ENCODE results near the gene KCTD8. TPM values are rescaled to one million over a fixed set of nuclear protein-coding genes. Genes with fewer than 3 reads are reported as not detected.

Gene KCTD8
- total RNA-seq, 1 experiment from 2014 or later = 3.8 TPM

DNA sequence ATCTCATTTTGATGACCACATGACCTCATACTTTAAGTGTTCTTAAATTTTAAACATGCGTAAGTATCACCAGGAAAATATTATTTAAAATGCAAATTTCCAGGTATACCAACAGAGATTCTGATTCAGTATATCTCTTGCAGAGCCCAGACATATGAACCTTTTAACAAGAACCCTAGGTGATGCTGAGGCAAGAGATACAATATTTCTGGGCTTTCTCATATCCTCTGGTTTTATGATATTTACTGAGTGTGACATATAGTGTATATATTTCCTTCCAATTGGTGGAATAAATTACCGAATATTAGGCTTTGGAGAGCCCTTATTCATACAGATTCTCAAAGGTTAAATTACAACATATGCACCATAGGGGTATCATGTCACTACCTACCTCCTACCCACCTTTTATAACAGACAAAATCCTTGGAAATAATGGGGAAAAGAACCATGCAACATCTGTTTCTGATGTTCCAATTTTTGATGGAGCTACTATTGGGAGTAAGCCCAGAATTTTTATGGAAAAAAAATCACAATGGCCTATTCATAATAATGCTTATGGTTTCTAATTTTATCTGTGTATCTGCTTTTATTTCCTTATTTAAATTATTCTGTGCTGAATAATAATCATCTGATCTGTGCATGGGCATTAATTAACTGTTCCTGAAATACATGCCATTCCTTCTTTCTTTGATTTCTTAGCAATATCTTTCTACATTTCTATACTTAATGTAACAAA, 27.1 kb downstream of the KCTD8 start:
- ATAC-seq = no peak
- TF ChIP-seq EMX1 (CRISPR knock-in tag; IDR thresholded peaks at IDR 0.05) (no peak), CBFB (CRISPR knock-in tag; IDR thresholded peaks at IDR 0.05; ENCODE audit: low read depth) (no peak), ZNF317 (CRISPR knock-in tag; IDR thresholded peaks at IDR 0.05; ENCODE audit: borderline replicate concordance, low read depth) (no peak), ZNF512 (CRISPR knock-in tag; IDR thresholded peaks at IDR 0.05; ENCODE audit: borderline replicate concordance) (no peak), ESRRA (CRISPR knock-in tag; IDR thresholded peaks at IDR 0.05; ENCODE audit: borderline replicate concordance) (no peak), ZBTB43 (CRISPR knock-in tag; IDR thresholded peaks at IDR 0.05) (no peak), ATF6 (CRISPR knock-in tag; IDR thresholded peaks at IDR 0.05) (no peak), NR2C2 (CRISPR knock-in tag; IDR thresholded peaks at IDR 0.05) (no peak), TCF7 (CRISPR knock-in tag; IDR thresholded peaks at IDR 0.05; ENCODE audit: low read depth) (no peak), ZNF396 (CRISPR knock-in tag; IDR thresholded peaks at IDR 0.05; ENCODE audit: borderline replicate concordance) (no peak), FOXJ3 (CRISPR knock-in tag; IDR thresholded peaks at IDR 0.05; ENCODE audit: borderline replicate concordance) (no peak), FOXP1 (CRISPR knock-in tag; IDR thresholded peaks at IDR 0.05; ENCODE audit: borderline replicate concordance) (no peak), ZSCAN18 (CRISPR knock-in tag; IDR thresholded peaks at IDR 0.05) (no peak), SMAD3 (CRISPR knock-in tag; IDR thresholded peaks at IDR 0.05; ENCODE audit: borderline replicate concordance) (no peak)
- TF ChIP-seq, protein P1, sequence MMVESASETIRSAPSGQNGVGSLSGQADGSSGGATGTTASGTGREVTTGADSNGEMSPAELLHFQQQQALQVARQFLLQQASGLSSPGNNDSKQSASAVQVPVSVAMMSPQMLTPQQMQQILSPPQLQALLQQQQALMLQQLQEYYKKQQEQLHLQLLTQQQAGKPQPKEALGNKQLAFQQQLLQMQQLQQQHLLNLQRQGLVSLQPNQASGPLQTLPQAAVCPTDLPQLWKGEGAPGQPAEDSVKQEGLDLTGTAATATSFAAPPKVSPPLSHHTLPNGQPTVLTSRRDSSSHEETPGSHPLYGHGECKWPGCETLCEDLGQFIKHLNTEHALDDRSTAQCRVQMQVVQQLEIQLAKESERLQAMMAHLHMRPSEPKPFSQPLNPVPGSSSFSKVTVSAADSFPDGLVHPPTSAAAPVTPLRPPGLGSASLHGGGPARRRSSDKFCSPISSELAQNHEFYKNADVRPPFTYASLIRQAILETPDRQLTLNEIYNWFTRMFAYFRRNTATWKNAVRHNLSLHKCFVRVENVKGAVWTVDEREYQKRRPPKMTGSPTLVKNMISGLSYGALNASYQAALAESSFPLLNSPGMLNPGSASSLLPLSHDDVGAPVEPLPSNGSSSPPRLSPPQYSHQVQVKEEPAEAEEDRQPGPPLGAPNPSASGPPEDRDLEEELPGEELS (CRISPR knock-in tag; IDR thresholded peaks at IDR 0.05) = no peak
- TF ChIP-seq, protein P2, sequence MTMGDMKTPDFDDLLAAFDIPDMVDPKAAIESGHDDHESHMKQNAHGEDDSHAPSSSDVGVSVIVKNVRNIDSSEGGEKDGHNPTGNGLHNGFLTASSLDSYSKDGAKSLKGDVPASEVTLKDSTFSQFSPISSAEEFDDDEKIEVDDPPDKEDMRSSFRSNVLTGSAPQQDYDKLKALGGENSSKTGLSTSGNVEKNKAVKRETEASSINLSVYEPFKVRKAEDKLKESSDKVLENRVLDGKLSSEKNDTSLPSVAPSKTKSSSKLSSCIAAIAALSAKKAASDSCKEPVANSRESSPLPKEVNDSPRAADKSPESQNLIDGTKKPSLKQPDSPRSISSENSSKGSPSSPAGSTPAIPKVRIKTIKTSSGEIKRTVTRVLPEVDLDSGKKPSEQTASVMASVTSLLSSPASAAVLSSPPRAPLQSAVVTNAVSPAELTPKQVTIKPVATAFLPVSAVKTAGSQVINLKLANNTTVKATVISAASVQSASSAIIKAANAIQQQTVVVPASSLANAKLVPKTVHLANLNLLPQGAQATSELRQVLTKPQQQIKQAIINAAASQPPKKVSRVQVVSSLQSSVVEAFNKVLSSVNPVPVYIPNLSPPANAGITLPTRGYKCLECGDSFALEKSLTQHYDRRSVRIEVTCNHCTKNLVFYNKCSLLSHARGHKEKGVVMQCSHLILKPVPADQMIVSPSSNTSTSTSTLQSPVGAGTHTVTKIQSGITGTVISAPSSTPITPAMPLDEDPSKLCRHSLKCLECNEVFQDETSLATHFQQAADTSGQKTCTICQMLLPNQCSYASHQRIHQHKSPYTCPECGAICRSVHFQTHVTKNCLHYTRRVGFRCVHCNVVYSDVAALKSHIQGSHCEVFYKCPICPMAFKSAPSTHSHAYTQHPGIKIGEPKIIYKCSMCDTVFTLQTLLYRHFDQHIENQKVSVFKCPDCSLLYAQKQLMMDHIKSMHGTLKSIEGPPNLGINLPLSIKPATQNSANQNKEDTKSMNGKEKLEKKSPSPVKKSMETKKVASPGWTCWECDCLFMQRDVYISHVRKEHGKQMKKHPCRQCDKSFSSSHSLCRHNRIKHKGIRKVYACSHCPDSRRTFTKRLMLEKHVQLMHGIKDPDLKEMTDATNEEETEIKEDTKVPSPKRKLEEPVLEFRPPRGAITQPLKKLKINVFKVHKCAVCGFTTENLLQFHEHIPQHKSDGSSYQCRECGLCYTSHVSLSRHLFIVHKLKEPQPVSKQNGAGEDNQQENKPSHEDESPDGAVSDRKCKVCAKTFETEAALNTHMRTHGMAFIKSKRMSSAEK (CRISPR knock-in tag; IDR thresholded peaks at IDR 0.05; ENCODE audit: borderline replicate concordance) = no peak
- TF ChIP-seq, protein P3, sequence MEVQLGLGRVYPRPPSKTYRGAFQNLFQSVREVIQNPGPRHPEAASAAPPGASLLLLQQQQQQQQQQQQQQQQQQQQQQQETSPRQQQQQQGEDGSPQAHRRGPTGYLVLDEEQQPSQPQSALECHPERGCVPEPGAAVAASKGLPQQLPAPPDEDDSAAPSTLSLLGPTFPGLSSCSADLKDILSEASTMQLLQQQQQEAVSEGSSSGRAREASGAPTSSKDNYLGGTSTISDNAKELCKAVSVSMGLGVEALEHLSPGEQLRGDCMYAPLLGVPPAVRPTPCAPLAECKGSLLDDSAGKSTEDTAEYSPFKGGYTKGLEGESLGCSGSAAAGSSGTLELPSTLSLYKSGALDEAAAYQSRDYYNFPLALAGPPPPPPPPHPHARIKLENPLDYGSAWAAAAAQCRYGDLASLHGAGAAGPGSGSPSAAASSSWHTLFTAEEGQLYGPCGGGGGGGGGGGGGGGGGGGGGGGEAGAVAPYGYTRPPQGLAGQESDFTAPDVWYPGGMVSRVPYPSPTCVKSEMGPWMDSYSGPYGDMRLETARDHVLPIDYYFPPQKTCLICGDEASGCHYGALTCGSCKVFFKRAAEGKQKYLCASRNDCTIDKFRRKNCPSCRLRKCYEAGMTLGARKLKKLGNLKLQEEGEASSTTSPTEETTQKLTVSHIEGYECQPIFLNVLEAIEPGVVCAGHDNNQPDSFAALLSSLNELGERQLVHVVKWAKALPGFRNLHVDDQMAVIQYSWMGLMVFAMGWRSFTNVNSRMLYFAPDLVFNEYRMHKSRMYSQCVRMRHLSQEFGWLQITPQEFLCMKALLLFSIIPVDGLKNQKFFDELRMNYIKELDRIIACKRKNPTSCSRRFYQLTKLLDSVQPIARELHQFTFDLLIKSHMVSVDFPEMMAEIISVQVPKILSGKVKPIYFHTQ (CRISPR knock-in tag; IDR thresholded peaks at IDR 0.05) = no peak
- H3K27me3 Mint-ChIP-seq (ENCODE audit: low read depth) = no peaks in the 10 kb centered on the region
- H3K4me3 Mint-ChIP-seq = no peak overlapping the region
- ChIA-PET POLR2A (no interaction called here), CTCF (interaction anchor here (1.0 to 1.3 kb wide), 2 partner anchors 27 kb away, joined by 3 read pairs; partner anchors contain the start of gene KCTD8)
- H3K36me3 Mint-ChIP-seq = peaks cover 16% of the 10 kb centered on the region
- peaks cover 16% of the 10 kb centered on the region for H3K9me3 Mint-ChIP-seq
- H3K27ac Mint-ChIP-seq = no peak overlapping the region
- no peak for DNase-seq (ENCODE audit: low spot score)
- H3K4me1 Mint-ChIP-seq = peaks cover 32% of the 10 kb centered on the region
